Keratinocyte (primary cell): ENCODE measurements around the gene GARRE1. TPM values are rescaled to one million over a fixed set of nuclear protein-coding genes. Genes with fewer than 3 reads are reported as not detected.

Experiments used
- DNase-seq: peaks from one replicate; pipeline ENCODE4 v3.0.0-alpha.2; 2011; ENCODE audit warnings: low read depth, missing footprints, low spot score
- FAIRE-seq: peaks from 2 replicates; lab custom pipeline; 2011; peaks lifted over from hg19 to GRCh38; lab: Jason Lieb, UNC
- H2AFZ ChIP-seq: 2 replicates; pipeline ENCODE4 v1.6.0; 2012; ENCODE audit warnings: low read length, control low read depth, inconsistent platforms; ENCODE audit not compliant: control insufficient read depth
- H3K27ac ChIP-seq: 2 replicates; pipeline ENCODE4 v1.5.1; 2011; ENCODE audit warnings: low read length; ENCODE audit not compliant: control insufficient read depth, insufficient read depth
- H3K27me3 ChIP-seq: 3 replicates; pipeline ENCODE4 v1.6.0; 2011; ENCODE audit warnings: low read length; ENCODE audit not compliant: control insufficient read depth, insufficient read depth; ENCODE audit errors: extremely low read depth
- H3K36me3 ChIP-seq, 2 experiments: 2 replicates in 1 of 2; 3 replicates in 1 of 2; pipeline ENCODE4 v1.5.1; 2011; ENCODE audit warnings: low read length in 2 of 2, mild to moderate bottlenecking in 1 of 2; ENCODE audit not compliant: control insufficient read depth in 2 of 2, insufficient read depth in 2 of 2; ENCODE audit errors: extremely low read depth in 1 of 2
- H3K4me1 ChIP-seq: 3 replicates; pipeline ENCODE4 v1.5.1; 2011; ENCODE audit warnings: low read length; ENCODE audit not compliant: control insufficient read depth, insufficient read depth; ENCODE audit errors: extremely low read depth
- H3K4me2 ChIP-seq: 3 replicates; pipeline ENCODE4 v1.6.0; 2011; ENCODE audit warnings: low read depth, low read length; ENCODE audit not compliant: control insufficient read depth, insufficient read depth; ENCODE audit errors: extremely low read depth
- H3K4me3 ChIP-seq, 3 experiments: fragments of 200-600 bp in 1 of 3; sonication (generic) in 1 of 3; 2 replicates in 2 of 3; 3 replicates in 1 of 3; pipeline ENCODE4 v1.5.1; 2011 to 2016; ENCODE audit warnings: low read length in 3 of 3, mild to moderate bottlenecking in 3 of 3, control low read depth in 2 of 3, inconsistent platforms in 1 of 3, low read depth in 1 of 3, mixed read lengths in 1 of 3, mixed run types in 1 of 3, moderate library complexity in 1 of 3; ENCODE audit not compliant: control insufficient read depth in 2 of 3, insufficient read depth in 2 of 3; ENCODE audit errors: extremely low read depth in 1 of 3
- H3K79me2 ChIP-seq: 2 replicates; pipeline ENCODE4 v1.6.0; 2012; ENCODE audit warnings: low read length; ENCODE audit not compliant: control insufficient read depth, insufficient read depth
- H3K9ac ChIP-seq: 3 replicates; pipeline ENCODE4 v1.6.0; 2011; ENCODE audit warnings: low read length; ENCODE audit not compliant: control insufficient read depth, insufficient read depth; ENCODE audit errors: extremely low read depth
- H3K9me1 ChIP-seq: 3 replicates; pipeline ENCODE4 v1.6.0; 2011; ENCODE audit warnings: low read length; ENCODE audit not compliant: control insufficient read depth, insufficient read depth; ENCODE audit errors: extremely low read depth
- H3K9me3 ChIP-seq: 2 replicates; pipeline ENCODE4 v1.5.1; 2012; ENCODE audit warnings: low read depth, low read length; ENCODE audit not compliant: control insufficient read depth
- H4K20me1 ChIP-seq: 3 replicates; pipeline ENCODE4 v1.6.0; 2011; ENCODE audit warnings: low read length; ENCODE audit not compliant: control insufficient read depth, insufficient read depth; ENCODE audit errors: extremely low read depth
- CTCF ChIP-seq, 3 experiments: IDR thresholded peaks in 1 of 3; conservative IDR thresholded peaks in 1 of 3; optimal IDR thresholded peaks in 1 of 3; 2 replicates in 2 of 3; 3 replicates in 1 of 3; pipeline versions ENCODE3 to v1.5.1; 2011; ENCODE audit warnings: low read length in 3 of 3, mild to moderate bottlenecking in 3 of 3, moderate library complexity in 2 of 3, control low read depth in 1 of 3, inconsistent platforms in 1 of 3; ENCODE audit not compliant: insufficient read depth in 2 of 3; ENCODE audit errors: extremely low read depth in 1 of 3
- EZH2 ChIP-seq: IDR thresholded peaks from one replicate; pipeline ENCODE4 v1.6.1; 2012; ENCODE audit warnings: inconsistent platforms, mild to moderate bottlenecking, low read length, moderate library complexity
- dilution Hi-C: fragments of 300-500 bp; cut with MboI; formaldehyde crosslinking; loops from one replicate; pipeline ENCODE4 v1.7.0; 2020; ENCODE audit warnings: low sequenced_read_pairs; ENCODE audit not compliant: extremely low pct_ligation_motif_present
- polyA plus RNA-seq, 5 experiments: library from polyadenylated mRNA; depleted of rRNA in 3 of 5; stranded (reverse) in 3 of 5; stranded (forward) in 1 of 5; unstranded in 1 of 5; fragments of >200 nt; gene quantifications; 1 replicate in 1 of 5; 2 replicates in 3 of 5; 3 replicates in 1 of 5; pipeline versions ENCODE4 v1.2.1 to v1.2.3, GENCODE V29; 2011 to 2012; ENCODE audit warnings: missing spikeins in 2 of 5, low read depth in 1 of 5, low replicate concordance in 1 of 5

Gene GARRE1
- polyA plus RNA-seq, 1 donor (not counting 4 experiments of a cell fraction or from before 2014, with no cell fraction given) = 5.7 TPM

DNA sequence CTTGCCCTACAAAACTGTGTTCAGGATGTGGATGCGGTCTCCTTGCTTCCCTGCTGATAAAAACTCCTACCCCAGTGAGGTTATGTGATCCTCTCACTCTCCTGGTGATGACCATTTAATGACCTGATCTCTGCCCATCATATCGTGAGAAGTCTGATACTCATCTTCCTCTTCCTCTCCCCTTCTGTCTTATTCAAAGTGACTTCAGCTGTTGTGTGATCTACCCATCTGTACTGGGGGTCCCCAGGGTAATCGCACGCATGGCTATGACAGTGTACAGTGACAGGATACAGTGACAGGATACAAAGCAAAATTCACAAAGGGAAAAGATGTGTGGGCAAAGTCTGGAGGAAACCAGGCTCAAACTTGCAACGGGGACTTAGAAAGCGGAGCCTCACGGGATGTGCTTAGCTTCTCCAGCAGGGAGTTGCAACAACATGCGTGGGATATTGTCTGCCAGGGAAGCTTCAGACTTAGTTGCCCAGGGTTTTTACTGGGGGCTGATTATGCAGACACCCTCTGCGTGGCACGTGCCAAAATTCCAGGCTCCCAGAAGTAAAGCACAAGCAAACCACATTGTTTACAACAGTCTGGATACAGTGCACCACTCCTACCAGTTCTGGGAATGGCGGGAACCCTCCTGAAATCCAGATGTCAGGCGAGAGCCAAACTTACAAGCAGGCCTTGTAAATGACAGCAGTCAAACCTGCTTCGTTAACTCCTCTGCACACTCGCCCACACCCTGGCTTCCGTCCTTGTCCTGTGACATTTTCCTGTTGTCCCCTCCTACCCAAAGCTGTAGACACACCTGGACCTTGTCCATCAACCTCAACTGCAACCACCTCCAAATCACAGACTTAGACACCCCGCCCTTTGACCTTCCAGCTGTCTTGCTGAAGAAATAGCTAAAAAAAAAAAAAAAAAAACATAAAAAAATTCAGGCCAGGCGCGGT lies 18.0 kb upstream of the GARRE1 start:
- TF ChIP-seq CTCF (optimal IDR thresholded peaks at IDR 0.05 in 1 of 3, IDR thresholded peaks at IDR 0.05 in 1 of 3, conservative IDR thresholded peaks at IDR 0.05 in 1 of 3; ENCODE audit: extremely low read depth in 1 of 3, insufficient read depth in 2 of 3, low read length in 3 of 3) (no peak), EZH2 (no peak)
- H3K27me3 ChIP-seq = no peaks in the 10 kb centered on the region
- H3K4me2 ChIP-seq = no peak overlapping the region
- H3K4me3 ChIP-seq = no peak overlapping the region
- H3K4me1 ChIP-seq = peaks cover 19% of the 10 kb centered on the region
- H3K9me1 ChIP-seq = peaks cover 6% of the 10 kb centered on the region
- H3K79me2 ChIP-seq = no peaks in the 10 kb centered on the region
- FAIRE-seq (no peak), DNase-seq (no peak)
- H2AFZ ChIP-seq = no peak overlapping the region
- H3K27ac ChIP-seq = no peak overlapping the region
- H3K9ac ChIP-seq = no peak overlapping the region
- dilution Hi-C loops = no loop called here
- peaks cover 0 to 2% of the 10 kb centered on the region in 2 experiments for H3K36me3 ChIP-seq
- peaks cover 10% of the 10 kb centered on the region for H4K20me1 ChIP-seq
- no peaks in the 10 kb centered on the region for H3K9me3 ChIP-seq

- H3K9me1 ChIP-seq = peaks cover 6% of the 10 kb centered on the region
- DNase-seq (no peak), FAIRE-seq (no peak)
- no peak overlapping the region for H3K9ac ChIP-seq
- dilution Hi-C loops = no loop called here
- H3K79me2 ChIP-seq = no peaks in the 10 kb centered on the region
- no peak overlapping the region for H2AFZ ChIP-seq
- H3K4me2 ChIP-seq = no peak overlapping the region
- no peaks in the 10 kb centered on the region for H3K27me3 ChIP-seq
- H3K4me3 ChIP-seq = no peak overlapping the region
- H4K20me1 ChIP-seq = peaks cover 9% of the 10 kb centered on the region
- H3K36me3 ChIP-seq = no peaks in the 10 kb centered on the region
- TF ChIP-seq EZH2 = no peak
- TF ChIP-seq CTCF (optimal IDR thresholded peaks at IDR 0.05 in 1 of 3, IDR thresholded peaks at IDR 0.05 in 1 of 3, conservative IDR thresholded peaks at IDR 0.05 in 1 of 3; ENCODE audit: extremely low read depth in 1 of 3, insufficient read depth in 2 of 3, low read length in 3 of 3) = no peak
- H3K4me1 ChIP-seq = peaks cover 12% of the 10 kb centered on the region
- no peaks in the 10 kb centered on the region for H3K9me3 ChIP-seq
- no peak overlapping the region for H3K27ac ChIP-seq
Measured at GRCh38 chr19:34237283-34237682, 17.1 kb upstream of the GARRE1 start.
